Muscle layer of duodenum (tissue), 2 donors: Measurements from ENCODE around the gene UTP11.

ENCODE experiments used
- H3K27ac ChIP-seq: one replicate; pipeline ENCODE4 v1.7.0; 2013; ENCODE audit warnings: mild to moderate bottlenecking, low read length
- H3K27me3 ChIP-seq: one replicate; pipeline ENCODE4 v1.7.0; 2013; ENCODE audit warnings: low read depth, mild to moderate bottlenecking, control low read depth, low read length
- H3K36me3 ChIP-seq, 2 donors: one replicate each; pipeline ENCODE4 v1.7.0; 2013; ENCODE audit warnings: low read length in 2 of 2, control low read depth in 1 of 2, mild to moderate bottlenecking in 1 of 2; ENCODE audit not compliant: insufficient read depth in 2 of 2, control insufficient read depth in 1 of 2
- H3K4me1 ChIP-seq, 2 donors: one replicate each; pipeline ENCODE4 v1.7.0; 2013; ENCODE audit warnings: low read length in 2 of 2, mild to moderate bottlenecking in 2 of 2, control low read depth in 1 of 2, moderate library complexity in 1 of 2; ENCODE audit not compliant: insufficient read depth in 2 of 2, control insufficient read depth in 1 of 2
- H3K4me3 ChIP-seq, 2 donors: one replicate each; pipeline ENCODE4 v1.7.0; 2013; ENCODE audit warnings: low read length in 2 of 2, low read depth in 1 of 2, mild to moderate bottlenecking in 1 of 2
- H3K9me3 ChIP-seq, 2 donors: one replicate each; pipeline ENCODE4 v1.7.0; 2013; ENCODE audit warnings: low read length in 2 of 2, control low read depth in 1 of 2, mild to moderate bottlenecking in 1 of 2; ENCODE audit not compliant: control insufficient read depth in 1 of 2
- donor health status: healthy.

The UTP11 gene

GRCh38 chr1:38021969-38022368 lies 9.4 kb downstream of the UTP11 start:
- no peak overlapping the region for H3K4me3 ChIP-seq
- H3K27ac ChIP-seq = no peak overlapping the region
- no peaks in the 10 kb centered on the region for H3K9me3 ChIP-seq
- peaks cover 62 to 71% of the 10 kb centered on the region in 2 donors for H3K36me3 ChIP-seq
- peaks cover 0 to 4% of the 10 kb centered on the region in 2 donors for H3K4me1 ChIP-seq
- no peaks in the 10 kb centered on the region for H3K27me3 ChIP-seq

GRCh38 chr1:38022810-38023209 lies 10.3 kb downstream of the UTP11 start:
- Histone ChIP-seq H3K4me1 (no peaks in the 10 kb centered on the region), H3K27me3 (no peaks in the 10 kb centered on the region), H3K27ac (no peak overlapping the region), H3K9me3 (no peaks in the 10 kb centered on the region), H3K4me3 (no peak overlapping the region), H3K36me3 (peaks cover 59 to 76% of the 10 kb centered on the region in 2 donors)

GRCh38 chr1:38025233-38025632 lies 12.7 kb downstream of the UTP11 start:
- H3K9me3 ChIP-seq = no peaks in the 10 kb centered on the region

GRCh38 chr1:38025664-38026063 lies 13.1 kb downstream of the UTP11 start:
- no peak overlapping the region for H3K4me3 ChIP-seq
- peaks cover 42 to 56% of the 10 kb centered on the region in 2 donors for H3K36me3 ChIP-seq
- no peaks in the 10 kb centered on the region for H3K9me3 ChIP-seq
- H3K4me1 ChIP-seq = peaks cover 16 to 22% of the 10 kb centered on the region in 2 donors
- no peak overlapping the region for H3K27ac ChIP-seq
- H3K27me3 ChIP-seq = no peaks in the 10 kb centered on the region

More at GRCh38 chr1:38025233-38025632, 12.7 kb downstream of the UTP11 start:
- Histone ChIP-seq H3K27ac (no peak overlapping the region), H3K4me1 (peaks cover 12 to 18% of the 10 kb centered on the region in 2 donors), H3K36me3 (peaks cover 47 to 60% of the 10 kb centered on the region in 2 donors), H3K4me3 (no peak overlapping the region), H3K27me3 (no peaks in the 10 kb centered on the region)

- no peaks in the 10 kb centered on the region for H3K9me3 ChIP-seq
- H3K27ac ChIP-seq = no peak overlapping the region
- H3K4me1 ChIP-seq = peaks cover 16 to 25% of the 10 kb centered on the region in 2 donors
- no peaks in the 10 kb centered on the region for H3K27me3 ChIP-seq
- H3K4me3 ChIP-seq = no peak overlapping the region
- H3K36me3 ChIP-seq = peaks cover 37 to 54% of the 10 kb centered on the region in 2 donors
Observed at GRCh38 chr1:38026592-38027200, 14.2 kb downstream of the UTP11 start.

GRCh38 chr1:38027201-38028104 lies 14.9 kb downstream of the UTP11 start:
- H3K4me3 ChIP-seq = no peak overlapping the region
- H3K27ac ChIP-seq = no peak overlapping the region
- no peaks in the 10 kb centered on the region for H3K9me3 ChIP-seq
- H3K36me3 ChIP-seq = peaks cover 29 to 46% of the 10 kb centered on the region in 2 donors
- peaks cover 16 to 25% of the 10 kb centered on the region in 2 donors for H3K4me1 ChIP-seq
- no peaks in the 10 kb centered on the region for H3K27me3 ChIP-seq

- peaks cover 16 to 25% of the 10 kb centered on the region in 2 donors for H3K4me1 ChIP-seq
- H3K4me3 ChIP-seq = no peak overlapping the region
- no peak overlapping the region for H3K27ac ChIP-seq
- peaks cover 23 to 39% of the 10 kb centered on the region in 2 donors for H3K36me3 ChIP-seq
- H3K27me3 ChIP-seq = no peaks in the 10 kb centered on the region
- no peaks in the 10 kb centered on the region for H3K9me3 ChIP-seq
Observed at GRCh38 chr1:38028105-38028591, 15.6 kb downstream of the UTP11 start.

GRCh38 chr1:38028671-38029070 lies 16.1 kb downstream of the UTP11 start:
- Histone ChIP-seq H3K36me3 (peaks cover 18 to 34% of the 10 kb centered on the region in 2 donors), H3K27me3 (no peaks in the 10 kb centered on the region), H3K27ac (no peak overlapping the region), H3K4me3 (no peak overlapping the region), H3K4me1 (peaks cover 16 to 25% of the 10 kb centered on the region in 2 donors), H3K9me3 (no peaks in the 10 kb centered on the region)

- peak overlapping the region in 1 of 2 donors; percentile 32 for H3K4me3 ChIP-seq
- peaks cover 16 to 29% of the 10 kb centered on the region in 2 donors for H3K36me3 ChIP-seq
- no peaks in the 10 kb centered on the region for H3K27me3 ChIP-seq
- peaks cover 16 to 25% of the 10 kb centered on the region in 2 donors for H3K4me1 ChIP-seq
- H3K9me3 ChIP-seq = no peaks in the 10 kb centered on the region
- no peak overlapping the region for H3K27ac ChIP-seq
Observed at GRCh38 chr1:38029081-38029681, 16.6 kb downstream of the UTP11 start.

- Histone ChIP-seq H3K4me3 (peak overlapping the region in 1 of 2 donors; percentile 32), H3K4me1 (peaks cover 16 to 25% of the 10 kb centered on the region in 2 donors), H3K36me3 (peaks cover 13 to 23% of the 10 kb centered on the region in 2 donors), H3K27me3 (no peaks in the 10 kb centered on the region), H3K9me3 (no peaks in the 10 kb centered on the region), H3K27ac (no peak overlapping the region)
Observed at GRCh38 chr1:38029685-38030511, 17.4 kb downstream of the UTP11 start.
